GM12865 (cell line): ENCODE results near the gene PIK3CB.

Source experiments
- DNase-seq: peaks from one replicate; pipeline ENCODE4 v3.0.0; 2010; ENCODE audit warnings: low read depth
- H3K4me3 ChIP-seq: 2 replicates; pipeline ENCODE4 v1.5.1; 2011; ENCODE audit warnings: mild to moderate bottlenecking, low read depth, low read length, control low read depth
- TF ChIP-seq, protein P1 (sequence below): IDR thresholded peaks from 2 replicates; pipeline ENCODE4 v1.5.1; 2011; ENCODE audit warnings: low read length, control low read depth, low read depth, inconsistent platforms; ENCODE audit not compliant: insufficient read depth; ENCODE audit errors: missing control alignments

PIK3CB gene

DNA sequence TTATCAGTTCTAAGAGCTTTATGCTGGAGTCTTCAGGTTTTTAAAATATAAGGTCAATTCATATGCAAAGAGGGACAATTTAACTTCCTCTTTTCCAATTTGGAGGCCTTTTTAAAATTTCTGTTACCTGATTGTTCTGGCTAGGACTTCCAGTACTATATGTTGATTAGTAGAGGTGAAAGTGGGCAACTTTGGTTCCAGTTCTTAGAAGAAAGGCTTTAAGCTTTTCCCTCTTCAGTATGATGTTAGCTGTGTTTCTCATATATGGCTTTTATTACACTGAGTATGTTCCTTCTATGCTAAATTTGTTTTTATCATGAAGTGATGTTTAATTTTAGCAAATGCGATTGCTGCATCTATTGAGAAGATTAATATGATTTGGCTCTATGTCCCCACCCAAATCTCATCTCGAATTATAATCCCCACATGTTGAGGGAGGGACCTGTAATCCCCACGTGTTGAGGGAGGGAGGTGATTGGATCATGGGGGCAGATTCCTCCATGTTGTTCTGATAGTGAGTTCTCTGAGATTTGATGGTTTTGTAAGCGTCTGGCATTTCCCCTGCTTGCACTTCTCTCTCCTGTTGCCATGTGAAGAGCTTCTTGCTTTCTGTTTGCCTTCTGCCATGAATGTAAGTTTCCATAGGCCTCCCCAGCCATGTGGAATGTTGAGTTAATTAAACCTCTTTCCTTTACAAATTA lies 192.4 kb downstream of the PIK3CB start:
- TF ChIP-seq, protein P1, sequence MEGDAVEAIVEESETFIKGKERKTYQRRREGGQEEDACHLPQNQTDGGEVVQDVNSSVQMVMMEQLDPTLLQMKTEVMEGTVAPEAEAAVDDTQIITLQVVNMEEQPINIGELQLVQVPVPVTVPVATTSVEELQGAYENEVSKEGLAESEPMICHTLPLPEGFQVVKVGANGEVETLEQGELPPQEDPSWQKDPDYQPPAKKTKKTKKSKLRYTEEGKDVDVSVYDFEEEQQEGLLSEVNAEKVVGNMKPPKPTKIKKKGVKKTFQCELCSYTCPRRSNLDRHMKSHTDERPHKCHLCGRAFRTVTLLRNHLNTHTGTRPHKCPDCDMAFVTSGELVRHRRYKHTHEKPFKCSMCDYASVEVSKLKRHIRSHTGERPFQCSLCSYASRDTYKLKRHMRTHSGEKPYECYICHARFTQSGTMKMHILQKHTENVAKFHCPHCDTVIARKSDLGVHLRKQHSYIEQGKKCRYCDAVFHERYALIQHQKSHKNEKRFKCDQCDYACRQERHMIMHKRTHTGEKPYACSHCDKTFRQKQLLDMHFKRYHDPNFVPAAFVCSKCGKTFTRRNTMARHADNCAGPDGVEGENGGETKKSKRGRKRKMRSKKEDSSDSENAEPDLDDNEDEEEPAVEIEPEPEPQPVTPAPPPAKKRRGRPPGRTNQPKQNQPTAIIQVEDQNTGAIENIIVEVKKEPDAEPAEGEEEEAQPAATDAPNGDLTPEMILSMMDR, result no peak
- no peak for DNase-seq
- H3K4me3 ChIP-seq, result no peak overlapping the region

DNA sequence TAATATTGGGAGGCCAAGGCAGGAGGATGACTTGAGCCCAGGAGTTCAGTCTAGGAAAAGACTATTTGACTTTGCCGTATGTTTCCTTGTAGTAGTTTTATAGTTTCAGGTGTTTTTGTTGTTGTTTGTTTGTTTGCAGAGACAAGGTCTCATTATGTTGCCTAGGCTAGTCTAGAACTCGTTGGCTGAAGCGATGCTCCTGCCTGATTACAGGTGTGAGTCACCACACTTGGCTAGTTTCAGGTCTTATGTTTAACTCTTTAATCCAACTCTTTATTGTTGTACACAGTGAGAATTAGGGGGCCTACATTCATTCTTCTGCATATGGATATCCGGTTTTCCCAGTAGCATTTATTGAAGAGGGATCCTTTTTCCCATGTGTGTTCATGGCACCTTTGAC lies 194.2 kb downstream of the PIK3CB start:
- no peak for DNase-seq
- TF ChIP-seq, protein P1, result no peak
- H3K4me3 ChIP-seq, result no peak overlapping the region

DNA sequence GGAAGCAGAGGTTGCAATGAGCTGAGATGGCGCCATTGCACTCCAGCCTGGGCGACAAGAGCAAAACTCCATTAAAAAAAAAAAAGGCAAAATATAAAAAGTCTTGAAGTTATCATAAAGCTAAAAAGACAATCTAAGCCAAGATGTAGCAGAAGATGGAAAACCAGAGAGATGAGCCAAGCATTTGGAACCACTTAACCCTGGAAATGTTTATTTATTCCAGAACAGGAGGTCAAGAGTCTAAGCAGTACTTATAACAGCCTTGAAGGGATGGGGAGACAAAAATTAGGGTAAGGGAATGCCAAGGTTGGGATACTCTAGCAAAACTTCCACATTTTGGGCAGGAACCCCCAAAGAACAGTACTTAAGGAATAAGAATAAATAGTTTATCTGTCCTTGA lies 196.1 kb downstream of the PIK3CB start:
- TF ChIP-seq, protein P1, result no peak
- no peak for DNase-seq
- H3K4me3 ChIP-seq, result no peak overlapping the region

DNA sequence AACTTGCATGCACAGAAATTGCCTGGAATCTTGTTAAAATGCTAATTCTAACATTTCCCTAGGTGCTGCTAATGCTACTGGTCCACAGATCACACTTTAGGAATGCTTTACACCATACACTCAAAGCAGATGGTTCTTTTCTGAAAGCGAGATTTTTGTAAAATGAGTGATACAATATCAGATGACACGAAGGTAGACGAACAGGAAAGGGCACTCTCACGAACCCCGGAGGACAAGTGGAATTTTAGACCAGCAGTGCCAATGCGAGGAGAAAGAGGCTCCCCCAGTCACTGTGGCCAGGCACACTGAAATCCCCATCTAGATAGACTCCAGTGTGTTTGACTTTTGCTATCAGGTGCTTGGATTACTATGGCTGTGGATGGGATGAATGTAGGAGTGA lies 205.2 kb downstream of the PIK3CB start:
- TF ChIP-seq, protein P1, result no peak
- no peak overlapping the region for H3K4me3 ChIP-seq
- DNase-seq, result no peak

DNA sequence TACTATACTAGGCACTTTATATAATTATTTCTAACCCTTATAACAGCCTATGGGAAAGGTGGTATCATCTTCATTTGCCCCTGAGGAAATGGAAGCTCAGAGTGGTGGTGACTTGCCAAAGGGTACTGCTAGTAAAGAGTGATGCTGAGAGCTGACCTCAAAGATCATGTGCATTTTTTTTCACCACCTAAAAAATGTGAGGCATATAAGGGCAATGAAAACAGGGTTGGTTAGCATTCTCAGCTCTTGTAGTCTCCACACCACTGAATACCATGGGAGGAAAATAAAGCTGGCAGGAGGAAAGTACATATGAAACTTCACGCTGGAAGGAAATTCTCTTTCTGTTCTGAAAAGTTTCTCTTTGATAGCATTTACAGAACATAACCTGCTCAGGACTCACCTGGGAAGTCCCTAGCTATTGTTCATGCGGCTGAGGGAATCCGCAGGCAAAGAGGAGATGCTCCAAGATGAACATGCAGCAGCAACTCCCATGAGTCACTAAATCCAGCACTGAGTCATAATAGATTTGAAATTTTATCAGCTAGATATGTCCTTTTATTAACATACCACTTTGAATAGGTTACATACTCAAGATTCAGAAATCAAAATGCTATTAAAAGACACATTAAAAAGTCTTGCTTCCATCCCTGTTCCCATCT lies 208.9 kb downstream of the PIK3CB start:
- no peak for DNase-seq
- no peak overlapping the region for H3K4me3 ChIP-seq
- TF ChIP-seq, protein P1, result no peak

DNA sequence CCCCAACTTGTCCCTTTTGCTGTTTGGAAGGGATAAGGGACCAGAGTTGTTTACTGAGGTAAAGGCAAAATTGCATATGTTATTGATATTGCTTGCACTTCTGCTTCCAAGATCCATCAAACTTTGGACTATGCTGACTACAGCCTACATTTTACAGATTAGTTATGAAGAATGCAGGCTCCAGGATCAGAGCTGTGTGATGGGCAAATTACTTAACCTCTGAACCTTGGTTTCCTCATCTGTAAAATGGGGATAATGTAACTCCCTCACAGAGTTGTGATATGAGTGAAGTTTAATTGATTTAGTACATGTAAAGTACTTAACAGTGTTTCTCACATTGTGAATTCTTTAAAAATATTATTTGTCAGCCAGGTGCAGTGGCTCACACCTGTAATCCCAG lies 210.2 kb downstream of the PIK3CB start:
- no peak for DNase-seq
- TF ChIP-seq, protein P1, result no peak
- H3K4me3 ChIP-seq, result no peak overlapping the region
